GM19238 (cell line): ENCODE data around the gene KLK3.
"Not testable (repeated sequence)": the region's sequence is repeated elsewhere in the genome, so short reads cannot be mapped to it uniquely, and the experiment has no call there.

Experiments used
- DNase-seq: peaks from one replicate; pipeline ENCODE4 v3.0.0; 2011; ENCODE audit warnings: low spot score; ENCODE audit not compliant: insufficient read length

KLK3 gene

DNA sequence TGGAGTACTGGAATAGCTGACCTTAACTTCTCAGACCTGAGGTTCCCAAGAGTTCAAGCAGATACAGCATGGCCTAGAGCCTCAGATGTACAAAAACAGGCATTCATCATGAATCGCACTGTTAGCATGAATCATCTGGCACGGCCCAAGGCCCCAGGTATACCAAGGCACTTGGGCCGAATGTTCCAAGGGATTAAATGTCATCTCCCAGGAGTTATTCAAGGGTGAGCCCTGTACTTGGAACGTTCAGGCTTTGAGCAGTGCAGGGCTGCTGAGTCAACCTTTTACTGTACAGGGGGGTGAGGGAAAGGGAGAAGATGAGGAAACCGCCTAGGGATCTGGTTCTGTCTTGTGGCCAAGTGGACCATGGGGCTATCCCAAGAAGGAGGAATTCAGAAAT is 6.3 kb downstream of the KLK3 start:
- no peak for DNase-seq

DNA sequence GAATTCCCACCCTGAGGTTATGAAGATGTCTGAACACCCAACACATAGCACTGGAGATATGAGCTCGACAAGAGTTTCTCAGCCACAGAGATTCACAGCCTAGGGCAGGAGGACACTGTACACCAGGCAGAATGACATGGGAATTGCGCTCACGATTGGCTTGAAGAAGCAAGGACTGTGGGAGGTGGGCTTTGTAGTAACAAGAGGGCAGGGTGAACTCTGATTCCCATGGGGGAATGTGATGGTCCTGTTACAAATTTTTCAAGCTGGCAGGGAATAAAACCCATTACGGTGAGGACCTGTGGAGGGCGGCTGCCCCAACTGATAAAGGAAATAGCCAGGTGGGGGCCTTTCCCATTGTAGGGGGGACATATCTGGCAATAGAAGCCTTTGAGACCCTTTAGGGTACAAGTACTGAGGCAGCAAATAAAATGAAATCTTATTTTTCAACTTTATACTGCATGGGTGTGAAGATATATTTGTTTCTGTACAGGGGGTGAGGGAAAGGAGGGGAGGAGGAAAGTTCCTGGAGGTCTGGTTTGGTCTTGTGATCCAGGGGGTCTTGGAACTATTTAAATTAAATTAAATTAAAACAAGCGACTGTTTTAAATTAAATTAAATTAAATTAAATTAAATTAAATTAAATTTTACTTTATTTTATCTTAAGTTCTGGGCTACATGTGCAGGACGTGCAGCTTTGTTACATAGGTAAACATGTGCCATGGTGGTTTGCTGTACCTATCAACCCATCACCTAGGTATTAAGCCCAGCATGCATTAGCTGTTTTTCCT is 7.0 kb downstream of the KLK3 start:
- DNase-seq, result no peak

DNA sequence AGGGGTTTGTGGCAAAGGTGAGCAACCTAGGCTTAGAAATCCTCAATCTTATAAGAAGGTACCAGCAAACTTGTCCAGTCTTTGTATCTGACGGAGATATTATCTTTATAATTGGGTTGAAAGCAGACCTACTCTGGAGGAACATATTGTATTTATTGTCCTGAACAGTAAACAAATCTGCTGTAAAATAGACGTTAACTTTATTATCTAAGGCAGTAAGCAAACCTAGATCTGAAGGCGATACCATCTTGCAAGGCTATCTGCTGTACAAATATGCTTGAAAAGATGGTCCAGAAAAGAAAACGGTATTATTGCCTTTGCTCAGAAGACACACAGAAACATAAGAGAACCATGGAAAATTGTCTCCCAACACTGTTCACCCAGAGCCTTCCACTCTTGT is 14.8 kb downstream of the KLK3 start:
- DNase-seq, result no peak

DNA sequence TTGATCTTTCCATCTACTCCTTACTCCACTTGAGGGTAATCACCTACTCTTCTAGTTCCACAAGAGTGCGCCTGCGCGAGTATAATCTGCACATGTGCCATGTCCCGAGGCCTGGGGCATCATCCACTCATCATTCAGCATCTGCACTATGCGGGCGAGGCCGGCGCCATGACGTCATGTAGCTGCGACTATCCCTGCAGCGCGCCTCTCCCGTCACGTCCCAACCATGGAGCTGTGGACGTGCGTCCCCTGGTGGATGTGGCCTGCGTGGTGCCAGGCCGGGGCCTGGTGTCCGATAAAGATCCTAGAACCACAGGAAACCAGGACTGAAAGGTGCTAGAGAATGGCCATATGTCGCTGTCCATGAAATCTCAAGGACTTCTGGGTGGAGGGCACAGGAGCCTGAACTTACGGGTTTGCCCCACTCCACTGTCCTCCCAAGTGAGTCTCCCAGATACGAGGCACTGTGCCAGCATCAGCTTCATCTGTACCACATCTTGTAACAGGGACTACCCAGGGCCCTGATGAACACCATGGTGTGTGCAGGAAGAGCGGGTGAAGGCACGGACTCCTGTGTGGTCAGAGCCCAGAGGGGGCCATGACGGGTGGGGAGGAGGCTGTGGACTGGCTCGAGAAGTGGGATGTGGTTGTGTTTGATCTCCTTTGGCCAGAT is 15.8 kb downstream of the KLK3 start:
- DNase-seq, result no peak

DNA sequence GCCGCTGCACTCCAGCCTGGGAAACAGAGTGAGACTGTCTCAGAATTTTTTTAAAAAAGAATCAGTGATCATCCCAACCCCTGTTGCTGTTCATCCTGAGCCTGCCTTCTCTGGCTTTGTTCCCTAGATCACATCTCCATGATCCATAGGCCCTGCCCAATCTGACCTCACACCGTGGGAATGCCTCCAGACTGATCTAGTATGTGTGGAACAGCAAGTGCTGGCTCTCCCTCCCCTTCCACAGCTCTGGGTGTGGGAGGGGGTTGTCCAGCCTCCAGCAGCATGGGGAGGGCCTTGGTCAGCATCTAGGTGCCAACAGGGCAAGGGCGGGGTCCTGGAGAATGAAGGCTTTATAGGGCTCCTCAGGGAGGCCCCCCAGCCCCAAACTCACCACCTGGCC is 18.3 kb downstream of the KLK3 start, which contains the start of gene KLK2:
Gene KLK2 (plus strand): TSS at position 384 of the 400 bp plus-strand sequence. CDS start 35 bp downstream, outside the sequence.
- DNase-seq, result no peak

DNA sequence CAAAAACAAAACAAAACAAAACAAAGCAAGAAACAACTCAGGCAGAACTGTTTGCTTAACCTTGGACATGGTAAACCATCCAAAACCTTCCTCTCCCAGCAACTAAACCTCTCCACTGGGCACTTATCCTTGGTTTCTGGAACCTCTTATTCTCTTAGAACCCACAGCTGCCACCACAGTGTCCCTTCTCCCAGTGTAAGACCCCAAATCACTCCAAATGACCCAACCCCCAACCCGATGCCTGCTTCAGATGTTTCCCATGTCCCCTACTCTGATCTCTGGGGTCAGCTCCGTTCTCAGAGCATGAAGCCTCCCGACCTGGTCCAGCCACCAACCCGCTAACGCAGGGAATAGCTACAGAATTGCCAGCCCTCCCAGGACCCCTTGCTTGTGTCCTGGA is 19.5 kb downstream of the KLK3 start:
- no peak for DNase-seq

DNA sequence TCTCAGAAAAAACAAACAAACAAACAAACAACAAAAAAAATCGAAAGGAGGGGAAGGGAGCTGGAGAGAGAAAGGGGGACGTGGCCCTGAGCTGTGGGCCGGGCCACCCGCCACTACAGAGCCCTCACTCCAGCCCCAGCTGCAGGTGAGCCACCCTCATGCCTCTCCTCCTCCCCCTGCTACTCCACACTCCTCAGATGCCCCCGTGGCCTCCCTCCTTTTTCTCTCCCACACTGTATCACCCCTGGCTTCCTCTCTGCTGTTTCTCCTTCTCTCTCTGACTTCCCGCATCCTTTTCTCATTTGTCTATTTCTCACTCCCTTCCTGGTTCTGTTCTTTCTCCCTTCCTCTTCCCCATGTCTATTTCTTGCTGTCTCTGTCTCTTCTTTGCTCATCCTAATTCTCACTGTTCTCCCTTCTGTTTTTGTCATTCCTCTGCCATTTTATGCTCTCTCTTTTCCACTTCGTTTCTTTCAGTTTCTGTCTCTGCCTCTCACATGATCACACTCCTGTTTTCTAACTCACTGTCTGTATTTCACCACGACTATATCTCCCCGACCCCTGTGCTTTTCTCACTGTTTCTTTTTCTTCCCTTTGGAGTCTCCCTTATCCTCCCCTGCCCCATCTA is 21.2 kb downstream of the KLK3 start:
- peak; percentile 30 for DNase-seq

DNA sequence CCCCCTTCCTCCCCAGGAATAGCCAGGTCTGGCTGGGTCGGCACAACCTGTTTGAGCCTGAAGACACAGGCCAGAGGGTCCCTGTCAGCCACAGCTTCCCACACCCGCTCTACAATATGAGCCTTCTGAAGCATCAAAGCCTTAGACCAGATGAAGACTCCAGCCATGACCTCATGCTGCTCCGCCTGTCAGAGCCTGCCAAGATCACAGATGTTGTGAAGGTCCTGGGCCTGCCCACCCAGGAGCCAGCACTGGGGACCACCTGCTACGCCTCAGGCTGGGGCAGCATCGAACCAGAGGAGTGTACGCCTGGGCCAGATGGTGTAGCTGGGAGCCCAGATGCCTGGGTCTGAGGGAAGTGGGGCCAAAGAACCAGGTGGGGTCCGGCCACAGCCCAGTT is 21.7 kb downstream of the KLK3 start:
- no peak for DNase-seq

DNA sequence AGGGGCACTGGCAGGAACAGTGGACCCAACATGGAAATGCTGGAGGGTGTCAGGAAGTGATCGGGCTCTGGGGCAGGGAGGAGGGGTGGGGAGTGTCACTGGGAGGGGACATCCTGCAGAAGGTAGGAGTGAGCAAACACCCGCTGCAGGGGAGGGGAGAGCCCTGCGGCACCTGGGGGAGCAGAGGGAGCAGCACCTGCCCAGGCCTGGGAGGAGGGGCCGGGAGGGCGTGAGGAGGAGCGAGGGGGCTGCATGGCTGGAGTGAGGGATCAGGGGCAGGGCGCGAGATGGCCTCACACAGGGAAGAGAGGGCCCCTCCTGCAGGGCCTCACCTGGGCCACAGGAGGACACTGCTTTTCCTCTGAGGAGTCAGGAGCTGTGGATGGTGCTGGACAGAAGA is 22.6 kb downstream of the KLK3 start:
- DNase-seq, result no peak

DNA sequence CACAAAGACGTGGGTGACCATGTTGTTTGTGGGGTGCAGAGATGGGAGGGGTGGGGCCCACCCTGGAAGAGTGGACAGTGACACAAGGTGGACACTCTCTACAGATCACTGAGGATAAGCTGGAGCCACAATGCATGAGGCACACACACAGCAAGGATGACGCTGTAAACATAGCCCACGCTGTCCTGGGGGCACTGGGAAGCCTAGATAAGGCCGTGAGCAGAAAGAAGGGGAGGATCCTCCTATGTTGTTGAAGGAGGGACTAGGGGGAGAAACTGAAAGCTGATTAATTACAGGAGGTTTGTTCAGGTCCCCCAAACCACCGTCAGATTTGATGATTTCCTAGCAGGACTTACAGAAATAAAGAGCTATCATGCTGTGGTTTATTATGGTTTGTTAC is 24.1 kb downstream of the KLK3 start:
- no peak for DNase-seq

DNA sequence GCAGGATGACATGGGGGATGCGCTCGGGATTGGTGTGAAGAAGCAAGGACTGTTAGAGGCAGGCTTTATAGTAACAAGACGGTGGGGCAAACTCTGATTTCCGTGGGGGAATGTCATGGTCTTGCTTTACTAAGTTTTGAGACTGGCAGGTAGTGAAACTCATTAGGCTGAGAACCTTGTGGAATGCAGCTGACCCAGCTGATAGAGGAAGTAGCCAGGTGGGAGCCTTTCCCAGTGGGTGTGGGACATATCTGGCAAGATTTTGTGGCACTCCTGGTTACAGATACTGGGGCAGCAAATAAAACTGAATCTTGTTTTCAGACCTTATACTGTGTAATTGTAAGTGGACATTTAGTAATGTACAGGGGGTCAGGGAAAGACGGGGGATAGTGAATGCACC is 25.5 kb downstream of the KLK3 start:
- DNase-seq, result no peak

DNA sequence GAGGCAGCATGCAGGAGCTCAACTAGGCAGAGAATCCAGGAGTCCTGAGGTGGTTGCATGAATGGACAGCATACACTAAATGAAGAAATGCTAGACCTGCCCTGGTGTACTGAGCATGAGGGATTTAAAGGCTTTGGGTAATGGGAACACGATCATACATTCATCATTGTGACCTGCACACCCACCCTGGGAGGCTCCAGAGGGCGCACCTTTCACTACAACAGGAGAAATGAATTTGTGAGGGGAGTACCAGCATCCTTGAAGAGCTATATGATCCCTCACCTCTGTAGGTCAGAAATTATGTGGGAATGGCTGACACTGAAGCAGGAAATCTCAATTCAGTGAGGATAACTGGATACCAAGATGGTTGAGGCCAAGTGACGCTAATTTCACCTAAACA is 27.5 kb downstream of the KLK3 start:
- DNase-seq, result no peak

DNA sequence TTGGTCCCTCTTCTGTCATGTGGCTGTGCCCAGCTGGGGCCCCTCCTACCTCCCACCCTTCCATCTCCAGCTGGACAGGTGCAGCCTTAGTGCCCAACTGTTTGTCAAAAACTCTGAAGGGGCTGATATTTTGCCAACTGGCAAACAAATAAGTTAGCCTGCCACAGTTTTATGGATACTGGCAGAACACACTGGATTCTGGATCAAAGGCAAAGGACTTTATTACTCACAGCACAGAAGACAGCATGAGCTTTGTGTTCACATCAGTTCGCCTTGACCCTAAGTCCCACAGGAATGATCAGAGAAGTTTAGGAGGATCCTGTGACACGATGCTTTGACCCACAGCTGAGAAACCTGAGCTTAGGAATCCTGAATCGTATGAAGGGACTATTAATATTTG is 34.9 kb downstream of the KLK3 start:
- DNase-seq, result no peak

DNA sequence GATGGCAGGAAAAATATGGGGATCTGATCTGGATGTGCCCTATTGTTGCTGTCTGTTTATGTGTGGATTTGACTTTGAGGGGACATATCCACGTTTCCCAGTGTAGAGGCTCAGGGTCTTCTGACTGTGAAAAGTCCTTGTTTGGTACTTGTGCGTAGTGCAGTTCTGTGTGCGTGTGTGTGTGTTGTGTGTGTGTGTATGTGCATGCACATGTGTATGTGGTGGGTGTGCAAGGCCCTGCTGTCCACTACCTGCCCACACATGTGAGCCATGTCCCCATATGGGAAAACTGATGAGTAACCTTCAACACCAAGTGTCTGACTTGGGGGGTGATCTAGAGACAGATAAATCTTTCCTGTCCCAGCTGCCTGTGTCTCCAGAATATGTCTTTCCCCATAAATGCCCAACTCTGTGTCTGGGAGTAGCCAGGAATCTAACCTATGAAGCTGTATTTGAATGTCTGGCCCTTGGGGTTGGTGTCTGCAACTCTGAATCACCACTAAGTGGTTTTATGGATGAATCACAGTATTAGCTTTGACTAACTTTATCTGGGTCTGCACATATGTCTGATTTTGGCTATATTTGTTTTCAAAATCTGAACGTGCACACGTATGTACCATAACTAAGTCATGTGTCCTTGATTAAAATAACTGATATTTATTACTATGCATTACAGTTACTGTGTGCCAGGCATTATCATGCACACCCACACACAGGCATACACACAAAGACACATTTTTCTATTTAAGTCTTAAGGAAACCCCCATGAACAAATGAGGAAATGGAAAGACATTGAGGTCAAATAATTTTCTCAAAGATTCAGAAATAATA is 35.9 kb downstream of the KLK3 start:
- no peak for DNase-seq

DNA sequence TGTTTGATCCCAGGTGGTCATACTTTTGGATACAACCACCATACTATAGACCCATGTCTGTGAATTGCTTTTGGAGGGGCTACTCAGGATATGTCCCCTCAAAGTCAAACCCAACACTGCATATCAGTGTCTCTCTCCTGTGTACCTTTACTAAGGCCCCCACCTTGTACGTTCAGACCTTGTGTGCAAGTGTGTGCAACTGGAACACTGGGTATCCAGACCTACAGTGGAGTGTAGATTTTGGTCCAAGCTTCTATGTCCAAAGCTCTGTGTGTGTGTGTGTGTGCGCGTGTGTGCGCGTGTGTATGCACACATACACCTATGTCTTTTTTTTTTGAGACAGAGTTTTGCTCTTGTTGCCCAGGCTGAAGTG is 36.5 kb downstream of the KLK3 start:
- DNase-seq, result no peak

DNA sequence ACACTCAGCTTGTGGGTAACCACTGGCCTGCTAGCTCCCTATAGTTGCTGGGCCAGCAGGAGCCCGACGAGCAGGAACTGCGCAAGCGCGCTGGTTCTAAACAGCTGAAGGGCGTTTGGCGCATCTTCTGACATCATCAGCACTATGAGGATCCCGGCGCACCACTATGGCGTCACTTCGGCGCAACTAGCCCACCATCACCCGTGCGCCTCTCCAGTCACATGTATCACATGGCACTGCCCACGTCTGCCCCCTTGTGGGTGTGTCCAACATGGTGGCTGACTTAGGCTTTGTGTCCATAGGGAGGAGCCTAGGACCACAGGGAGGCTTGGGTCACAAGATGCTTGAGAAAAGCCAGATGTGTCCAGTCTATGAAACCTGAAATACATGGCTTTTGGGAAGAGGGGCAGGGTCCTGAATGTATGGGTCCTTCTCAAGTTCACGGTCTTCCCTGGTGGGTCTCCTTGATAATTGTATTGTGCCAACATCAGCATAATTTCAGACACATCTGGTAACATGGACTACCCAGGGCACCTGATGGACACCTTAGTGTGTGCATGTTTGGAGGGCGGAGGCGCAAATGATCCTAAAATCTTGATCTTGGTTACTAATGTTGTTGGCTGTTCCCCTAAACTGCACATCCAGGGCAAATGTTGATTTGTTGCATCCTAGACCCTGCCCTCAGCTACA is 38.5 kb downstream of the KLK3 start:
- DNase-seq, result no peak

DNA sequence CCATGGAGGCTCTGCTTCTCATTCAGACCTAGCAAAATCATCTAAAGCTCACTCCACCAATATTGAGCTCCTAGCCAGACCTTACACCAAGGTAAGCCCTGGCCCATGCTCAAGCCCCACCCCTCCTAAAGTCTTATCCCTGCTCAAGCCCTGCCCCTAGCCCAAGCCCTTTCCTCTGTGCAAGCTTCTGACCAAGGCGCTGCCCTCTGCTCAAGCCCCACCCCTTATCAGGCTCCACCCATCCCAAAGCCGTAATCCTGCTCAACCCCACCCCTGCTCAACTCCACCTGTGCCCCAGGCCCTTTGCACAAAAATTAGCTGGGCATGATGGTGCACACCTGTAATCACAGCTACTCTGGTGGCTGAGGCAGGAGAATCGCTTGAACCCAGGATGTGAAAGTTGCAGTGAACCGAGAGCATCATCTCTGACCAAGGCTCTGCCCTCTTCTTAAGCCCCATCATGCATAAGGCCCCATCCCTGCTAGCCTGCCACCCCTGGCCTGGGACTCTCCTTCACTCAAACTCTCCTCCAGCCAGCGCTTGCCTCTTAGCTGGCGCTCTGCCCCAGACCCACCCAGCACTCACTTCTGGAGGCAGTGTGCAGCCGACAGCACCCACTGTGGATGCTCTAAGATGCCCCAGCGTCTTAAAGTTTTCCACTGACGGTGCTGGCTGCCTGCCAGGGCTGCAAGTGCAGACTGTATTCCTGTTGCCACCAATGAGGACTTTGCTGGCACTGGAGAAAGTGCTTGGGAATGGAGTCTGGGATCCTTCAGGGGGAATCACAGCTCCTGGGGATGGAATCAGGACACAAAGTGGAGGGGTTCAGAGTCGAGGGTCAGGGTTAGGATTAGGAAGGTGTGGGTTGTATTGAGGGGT is 40.0 kb downstream of the KLK3 start:
- DNase-seq, result no peak

DNA sequence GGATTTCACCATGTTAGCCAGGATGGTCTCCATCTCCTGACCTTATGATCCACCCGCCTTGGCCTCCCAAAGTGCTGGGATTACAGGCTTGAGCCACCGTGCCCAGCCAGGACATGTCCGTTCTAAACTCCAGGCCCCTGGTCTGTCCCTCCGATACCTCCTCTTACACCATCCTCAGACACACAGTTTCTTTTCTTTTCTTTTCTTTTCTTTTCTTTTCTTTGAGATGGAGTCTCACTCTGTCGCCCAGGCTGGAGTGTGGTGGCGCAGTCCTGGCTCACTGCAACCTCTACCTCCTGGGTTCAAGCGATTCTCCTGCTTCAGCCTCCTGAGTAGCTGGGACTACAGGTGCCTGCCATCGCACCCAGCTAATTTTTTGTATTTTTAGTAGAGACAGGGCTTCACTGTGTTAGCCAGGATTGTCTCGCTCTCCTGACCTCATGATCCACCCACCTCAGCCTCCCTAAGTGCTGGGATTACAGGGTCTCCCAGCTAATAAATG is 41.4 kb downstream of the KLK3 start:
- DNase-seq, result not testable (repeated sequence)

DNA sequence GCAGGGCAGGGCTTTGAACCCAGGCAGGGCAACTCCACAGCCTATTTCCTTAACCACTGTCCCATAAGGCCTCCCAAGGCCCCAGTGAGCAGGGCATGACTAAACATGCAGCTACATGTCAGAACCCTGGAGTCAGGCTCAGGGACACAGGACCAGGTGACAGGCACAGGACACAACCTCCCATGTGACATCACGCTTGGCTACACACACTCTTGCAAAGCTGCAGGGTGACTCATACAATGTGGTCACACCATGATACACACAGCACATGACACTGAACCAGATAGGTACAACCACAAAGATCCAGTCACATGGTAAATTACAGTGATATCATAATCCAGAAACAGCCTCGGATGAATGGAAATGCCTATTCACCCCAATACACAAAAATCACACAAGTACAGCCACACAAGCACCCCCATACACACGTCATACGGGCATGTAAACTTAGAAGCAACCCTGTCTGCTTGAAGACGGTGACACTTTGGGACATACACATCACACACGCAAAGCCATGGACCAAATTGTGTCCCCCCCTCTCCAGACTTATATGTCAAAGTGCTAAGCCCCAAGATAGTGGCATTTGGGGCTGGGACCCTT is 42.0 kb downstream of the KLK3 start:
- peak; percentile 64 for DNase-seq

DNA sequence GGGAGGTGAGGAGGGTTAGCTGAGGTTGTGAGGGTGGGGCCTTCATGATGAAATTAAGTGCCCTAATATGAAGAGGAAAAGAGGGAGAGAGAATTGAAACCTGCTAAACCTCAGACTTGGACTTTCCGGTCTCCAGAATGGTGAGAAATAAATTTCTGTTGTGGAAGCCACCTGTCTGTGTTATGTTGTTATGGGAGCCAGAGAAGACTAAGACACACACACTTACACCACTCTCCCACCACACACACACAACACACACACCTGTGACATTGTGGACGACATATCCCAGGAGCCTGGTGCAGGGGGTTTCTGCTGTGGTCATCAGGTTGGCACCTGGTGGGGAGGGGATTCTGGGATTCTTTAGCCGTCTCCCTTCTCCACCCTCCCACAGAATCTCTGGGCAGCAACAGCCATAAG is 42.5 kb downstream of the KLK3 start:
- DNase-seq, result no peak
